ENCODE results near the gene MARCHF6. TPM values are rescaled to one million over a fixed set of nuclear protein-coding genes. Genes with fewer than 3 reads are reported as not detected.

Gene MARCHF6
- total and polyA plus RNA-seq, 2 donors from 2014 or later, result 70.4 to 177 TPM

GRCh38 chr5:10358999-10359398, 5.5 kb downstream of the MARCHF6 start:
- TF ChIP-seq, protein P1, sequence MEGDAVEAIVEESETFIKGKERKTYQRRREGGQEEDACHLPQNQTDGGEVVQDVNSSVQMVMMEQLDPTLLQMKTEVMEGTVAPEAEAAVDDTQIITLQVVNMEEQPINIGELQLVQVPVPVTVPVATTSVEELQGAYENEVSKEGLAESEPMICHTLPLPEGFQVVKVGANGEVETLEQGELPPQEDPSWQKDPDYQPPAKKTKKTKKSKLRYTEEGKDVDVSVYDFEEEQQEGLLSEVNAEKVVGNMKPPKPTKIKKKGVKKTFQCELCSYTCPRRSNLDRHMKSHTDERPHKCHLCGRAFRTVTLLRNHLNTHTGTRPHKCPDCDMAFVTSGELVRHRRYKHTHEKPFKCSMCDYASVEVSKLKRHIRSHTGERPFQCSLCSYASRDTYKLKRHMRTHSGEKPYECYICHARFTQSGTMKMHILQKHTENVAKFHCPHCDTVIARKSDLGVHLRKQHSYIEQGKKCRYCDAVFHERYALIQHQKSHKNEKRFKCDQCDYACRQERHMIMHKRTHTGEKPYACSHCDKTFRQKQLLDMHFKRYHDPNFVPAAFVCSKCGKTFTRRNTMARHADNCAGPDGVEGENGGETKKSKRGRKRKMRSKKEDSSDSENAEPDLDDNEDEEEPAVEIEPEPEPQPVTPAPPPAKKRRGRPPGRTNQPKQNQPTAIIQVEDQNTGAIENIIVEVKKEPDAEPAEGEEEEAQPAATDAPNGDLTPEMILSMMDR (IDR thresholded peaks at IDR 0.05; ENCODE audit: borderline replicate concordance, extremely low read depth, insufficient read depth), result no peak
- H3K36me3 ChIP-seq (ENCODE audit: control insufficient read depth in 2 of 3, insufficient read depth in 3 of 3, low read length in 3 of 3), result no peaks in the 10 kb centered on the region
- FAIRE-seq (no peak), DNase-seq (no peak)
- H3K4me1 ChIP-seq (ENCODE audit: control insufficient read depth in 2 of 3, insufficient read depth in 2 of 3, low read depth in 1 of 3, low read length in 3 of 3), result peaks cover 0 to 3% (median 0%) of the 10 kb centered on the region in 3 donors
- no peak overlapping the region for H3K4me3 ChIP-seq (ENCODE audit: low read length in 3 of 3)
- H3K9ac ChIP-seq (ENCODE audit: low read length in 3 of 3), result no peak overlapping the region
- intact Hi-C loops (cut with DNase I), result no loop called here
- no peak overlapping the region for H3K27ac ChIP-seq (ENCODE audit: low read depth in 2 of 2, low read length in 2 of 2)
- H3K27me3 ChIP-seq (ENCODE audit: control insufficient read depth, insufficient read depth, low read length), result no peaks in the 10 kb centered on the region
- no peaks in the 10 kb centered on the region for H3K9me3 ChIP-seq (ENCODE audit: control insufficient read depth in 2 of 3, insufficient read depth in 1 of 3, low read length in 3 of 3)

DNA sequence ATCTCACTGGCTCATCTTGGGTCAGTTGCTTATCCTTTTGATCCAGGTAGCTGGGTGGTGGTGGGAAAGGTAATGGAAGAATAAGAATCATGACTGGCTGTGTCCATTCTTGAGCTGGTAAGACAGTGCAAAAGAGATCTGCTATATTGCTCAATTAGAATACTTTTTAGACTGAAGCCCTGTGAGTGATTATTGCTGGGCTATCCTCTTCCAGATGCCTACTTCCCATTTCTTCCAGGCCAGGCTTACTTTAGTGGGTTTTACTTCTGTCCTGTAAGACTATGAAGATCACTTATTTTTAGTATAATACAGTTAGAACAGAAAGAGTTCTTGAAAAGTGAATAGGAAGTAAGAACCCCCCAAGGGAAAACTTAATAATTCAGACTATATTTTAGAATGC, 7.2 kb downstream of the MARCHF6 start:
- peaks cover 0 to 3% (median 0%) of the 10 kb centered on the region in 3 donors for H3K4me1 ChIP-seq (ENCODE audit: control insufficient read depth in 2 of 3, insufficient read depth in 2 of 3, low read depth in 1 of 3, low read length in 3 of 3)
- no peaks in the 10 kb centered on the region for H3K27me3 ChIP-seq (ENCODE audit: control insufficient read depth, insufficient read depth, low read length)
- H3K27ac ChIP-seq (ENCODE audit: low read depth in 2 of 2, low read length in 2 of 2), result no peak overlapping the region
- intact Hi-C loops (cut with DNase I), result no loop called here
- H3K9ac ChIP-seq (ENCODE audit: low read length in 3 of 3), result no peak overlapping the region
- DNase-seq, result no peak
- no peaks in the 10 kb centered on the region for H3K9me3 ChIP-seq (ENCODE audit: control insufficient read depth in 2 of 3, insufficient read depth in 1 of 3, low read length in 3 of 3)
- TF ChIP-seq, protein P1 (IDR thresholded peaks at IDR 0.05; ENCODE audit: borderline replicate concordance, extremely low read depth, insufficient read depth), result no peak
- H3K4me3 ChIP-seq (ENCODE audit: low read length in 3 of 3), result no peak overlapping the region
- FAIRE-seq, result no peak
- no peaks in the 10 kb centered on the region for H3K36me3 ChIP-seq (ENCODE audit: control insufficient read depth in 2 of 3, insufficient read depth in 3 of 3, low read length in 3 of 3)

- Histone ChIP-seq H3K4me1 (ENCODE audit: control insufficient read depth in 2 of 3, insufficient read depth in 2 of 3, low read depth in 1 of 3, low read length in 3 of 3) (peaks cover 0 to 10% (median 7%) of the 10 kb centered on the region in 3 donors), H3K27ac (ENCODE audit: low read depth in 2 of 2, low read length in 2 of 2) (no peak overlapping the region), H3K4me3 (ENCODE audit: low read length in 3 of 3) (no peak overlapping the region), H3K9ac (ENCODE audit: low read length in 3 of 3) (no peak overlapping the region), H3K27me3 (ENCODE audit: control insufficient read depth, insufficient read depth, low read length) (no peaks in the 10 kb centered on the region), H3K36me3 (ENCODE audit: control insufficient read depth in 2 of 3, insufficient read depth in 3 of 3, low read length in 3 of 3) (no peaks in the 10 kb centered on the region), H3K9me3 (ENCODE audit: control insufficient read depth in 2 of 3, insufficient read depth in 1 of 3, low read length in 3 of 3) (no peaks in the 10 kb centered on the region)
- TF ChIP-seq, protein P1 (IDR thresholded peaks at IDR 0.05; ENCODE audit: borderline replicate concordance, extremely low read depth, insufficient read depth), result no peak
- intact Hi-C loops (cut with DNase I), result no loop called here
- DNase-seq (no peak), FAIRE-seq (no peak)
Observed at GRCh38 chr5:10363519-10364185, 10.2 kb downstream of the MARCHF6 start.

Measured in kidney (tissue), 14 donors.